Measurements from ENCODE around the gene ECI1.

GRCh38 chr16:2190002-2190658, 61.3 kb downstream of the ECI1 start:
- TF ChIP-seq CTCF (IDR thresholded peaks at IDR 0.05) = no peak
- TF ChIP-seq ZFX (IDR thresholded peaks at IDR 0.05; ENCODE audit: borderline replicate concordance) = no peak

Measured in 22Rv1 (cell line).